ENCODE results near the gene TLE1. TPM values are rescaled to one million over a fixed set of nuclear protein-coding genes. Genes with fewer than 3 reads are reported as not detected.

Gene TLE1
- total and polyA plus RNA-seq, 10 of the 15 experiments (the other 5 are each of a cell fraction or from before 2014, with no cell fraction given), result 0.04 to 0.23 (median 0.10) TPM; not detected in 6

DNA sequence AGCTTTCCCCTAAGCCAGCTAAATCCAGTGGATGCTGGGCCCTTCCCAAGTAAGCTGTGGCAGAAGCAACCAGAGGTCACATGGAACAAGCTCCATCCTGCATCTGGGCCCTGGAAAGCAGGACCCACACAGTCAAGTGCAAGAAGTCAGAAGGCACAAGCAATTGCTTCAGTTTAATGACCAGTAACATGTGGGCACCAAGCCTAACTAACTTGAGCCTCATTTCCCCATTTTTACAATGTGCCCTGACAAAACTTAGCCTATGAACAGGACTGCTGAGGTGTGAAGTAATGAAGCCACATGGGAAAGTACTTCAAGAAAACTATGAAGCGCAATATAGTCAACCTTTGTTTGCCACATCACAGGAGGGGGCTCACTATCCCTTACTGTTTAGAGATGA, 90.5 kb downstream of the TLE1 start:
- H3K27me3 ChIP-seq (replicated peaks in 1 of 2; ENCODE audit: control insufficient read depth in 2 of 2, insufficient read depth in 2 of 2, low read length in 1 of 2), result no peaks in the 10 kb centered on the region
- RAD21 ChIA-PET (ENCODE audit: unreplicated experiment), result no interaction called here
- no peak overlapping the region for H3K9ac ChIP-seq (ENCODE audit: control insufficient read depth, insufficient read depth, low read length)
- no peak overlapping the region for H3K4me2 ChIP-seq (ENCODE audit: control insufficient read depth, insufficient read depth)
- DNase-seq (ENCODE audit: low read depth, low spot score), result no peak
- POLR2A ChIA-PET, result no interaction called here
- no peaks in the 10 kb centered on the region for H3K9me3 ChIP-seq (replicated peaks; ENCODE audit: control insufficient read depth, insufficient read depth, low read length)
- TF ChIP-seq EZH2 (IDR thresholded peaks at IDR 0.05; ENCODE audit: borderline replicate concordance, control insufficient read depth, low read depth, low read length) (no peak), KLF5 (IDR thresholded peaks at IDR 0.05; ENCODE audit: partially characterized antibody) (no peak), CHD4 (IDR thresholded peaks at IDR 0.05) (no peak), BCLAF1 (IDR thresholded peaks at IDR 0.05) (no peak), STAT3 (IDR thresholded peaks at IDR 0.05; ENCODE audit: low read depth, low read length) (no peak)
- no TSS peak for BruUV-seq (replicated peaks)
- H3K79me2 ChIP-seq (ENCODE audit: control insufficient read depth, insufficient read depth, low read length), result no peaks in the 10 kb centered on the region
- SMC1A ChIA-PET (ENCODE audit: uncharacterized antibody, unreplicated experiment), result interaction anchor here (0.6 kb wide), 1 partner anchor 16 kb away, joined by 3 read pairs; no protein-coding TSS in a partner anchor
- CTCF ChIA-PET, result interaction anchor here (0.8 kb wide), 1 partner anchor 17 kb away, joined by 3 read pairs; no protein-coding TSS in a partner anchor
- 83% methylated on average over 1 of the region's 1 CpG for WGBS (ENCODE audit: insufficient coverage, insufficient replicate concordance, low lambda C conversion rate, missing lambda C conversion rate)
- no peaks in the 10 kb centered on the region for H3K36me3 ChIP-seq (ENCODE audit: control insufficient read depth in 2 of 2, insufficient read depth in 2 of 2, low read length in 1 of 2)
- no peak for FAIRE-seq
- H4K20me1 ChIP-seq (ENCODE audit: control insufficient read depth, insufficient read depth), result no peaks in the 10 kb centered on the region
- no peak for ATAC-seq
- no peak overlapping the region for H3K4me3 ChIP-seq
- intact Hi-C loops (cut with micrococcal nuclease; ENCODE audit: unreplicated experiment) (no loop called here), in situ Hi-C loops (cut with MboI) (no loop called here)
- no peak overlapping the region for H3K27ac ChIP-seq (ENCODE audit: control insufficient read depth, insufficient read depth)
- no peaks in the 10 kb centered on the region for H3K4me1 ChIP-seq (ENCODE audit: control insufficient read depth, insufficient read depth, low read length)
- no peak overlapping the region for H2AFZ ChIP-seq (ENCODE audit: control insufficient read depth, low read depth, low read length)

- Histone ChIP-seq H3K27ac (ENCODE audit: control insufficient read depth, insufficient read depth) (no peak overlapping the region), H3K4me3 (no peak overlapping the region), H3K4me1 (ENCODE audit: control insufficient read depth, insufficient read depth, low read length) (no peaks in the 10 kb centered on the region), H3K27me3 (replicated peaks in 1 of 2; ENCODE audit: control insufficient read depth in 2 of 2, insufficient read depth in 2 of 2, low read length in 1 of 2) (no peaks in the 10 kb centered on the region), H3K36me3 (ENCODE audit: control insufficient read depth in 2 of 2, insufficient read depth in 2 of 2, low read length in 1 of 2) (no peaks in the 10 kb centered on the region), H3K79me2 (ENCODE audit: control insufficient read depth, insufficient read depth, low read length) (no peaks in the 10 kb centered on the region), H3K9ac (ENCODE audit: control insufficient read depth, insufficient read depth, low read length) (no peak overlapping the region), H2AFZ (ENCODE audit: control insufficient read depth, low read depth, low read length) (no peak overlapping the region), H3K4me2 (ENCODE audit: control insufficient read depth, insufficient read depth) (no peak overlapping the region), H3K9me3 (replicated peaks; ENCODE audit: control insufficient read depth, insufficient read depth, low read length) (no peaks in the 10 kb centered on the region), H4K20me1 (ENCODE audit: control insufficient read depth, insufficient read depth) (no peaks in the 10 kb centered on the region)
- FAIRE-seq, result no peak
- SMC1A ChIA-PET (ENCODE audit: uncharacterized antibody, unreplicated experiment), result no interaction called here
- in situ Hi-C loops (cut with MboI), result no loop called here
- POLR2A ChIA-PET, result no interaction called here
- no TSS peak for BruUV-seq (replicated peaks)
- intact Hi-C loops (cut with micrococcal nuclease; ENCODE audit: unreplicated experiment), result no loop called here
- DNase-seq (ENCODE audit: low read depth, low spot score), result no peak
- ATAC-seq, result no peak
- 71% methylated on average over 9 of the region's 9 CpGs for WGBS (ENCODE audit: insufficient coverage, insufficient replicate concordance, low lambda C conversion rate, missing lambda C conversion rate)
- RAD21 ChIA-PET (ENCODE audit: unreplicated experiment), result no interaction called here
- CTCF ChIA-PET, result no interaction called here
- TF ChIP-seq, protein P1, sequence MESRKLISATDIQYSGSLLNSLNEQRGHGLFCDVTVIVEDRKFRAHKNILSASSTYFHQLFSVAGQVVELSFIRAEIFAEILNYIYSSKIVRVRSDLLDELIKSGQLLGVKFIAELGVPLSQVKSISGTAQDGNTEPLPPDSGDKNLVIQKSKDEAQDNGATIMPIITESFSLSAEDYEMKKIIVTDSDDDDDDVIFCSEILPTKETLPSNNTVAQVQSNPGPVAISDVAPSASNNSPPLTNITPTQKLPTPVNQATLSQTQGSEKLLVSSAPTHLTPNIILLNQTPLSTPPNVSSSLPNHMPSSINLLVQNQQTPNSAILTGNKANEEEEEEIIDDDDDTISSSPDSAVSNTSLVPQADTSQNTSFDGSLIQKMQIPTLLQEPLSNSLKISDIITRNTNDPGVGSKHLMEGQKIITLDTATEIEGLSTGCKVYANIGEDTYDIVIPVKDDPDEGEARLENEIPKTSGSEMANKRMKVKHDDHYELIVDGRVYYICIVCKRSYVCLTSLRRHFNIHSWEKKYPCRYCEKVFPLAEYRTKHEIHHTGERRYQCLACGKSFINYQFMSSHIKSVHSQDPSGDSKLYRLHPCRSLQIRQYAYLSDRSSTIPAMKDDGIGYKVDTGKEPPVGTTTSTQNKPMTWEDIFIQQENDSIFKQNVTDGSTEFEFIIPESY (IDR thresholded peaks at IDR 0.05), result no peak
- TF ChIP-seq IRF4 (IDR thresholded peaks at IDR 0.05; ENCODE audit: low read depth, low read length) (no peak), SREBF1 (IDR thresholded peaks at IDR 0.05; ENCODE audit: low read length) (no peak), USF1 (IDR thresholded peaks at IDR 0.05; ENCODE audit: borderline replicate concordance, extremely low read length, insufficient read depth, low read depth, low read length) (no peak)
- TF ChIP-seq, protein P2, sequence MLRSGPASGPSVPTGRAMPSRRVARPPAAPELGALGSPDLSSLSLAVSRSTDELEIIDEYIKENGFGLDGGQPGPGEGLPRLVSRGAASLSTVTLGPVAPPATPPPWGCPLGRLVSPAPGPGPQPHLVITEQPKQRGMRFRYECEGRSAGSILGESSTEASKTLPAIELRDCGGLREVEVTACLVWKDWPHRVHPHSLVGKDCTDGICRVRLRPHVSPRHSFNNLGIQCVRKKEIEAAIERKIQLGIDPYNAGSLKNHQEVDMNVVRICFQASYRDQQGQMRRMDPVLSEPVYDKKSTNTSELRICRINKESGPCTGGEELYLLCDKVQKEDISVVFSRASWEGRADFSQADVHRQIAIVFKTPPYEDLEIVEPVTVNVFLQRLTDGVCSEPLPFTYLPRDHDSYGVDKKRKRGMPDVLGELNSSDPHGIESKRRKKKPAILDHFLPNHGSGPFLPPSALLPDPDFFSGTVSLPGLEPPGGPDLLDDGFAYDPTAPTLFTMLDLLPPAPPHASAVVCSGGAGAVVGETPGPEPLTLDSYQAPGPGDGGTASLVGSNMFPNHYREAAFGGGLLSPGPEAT (IDR thresholded peaks at IDR 0.05; ENCODE audit: low read depth), result no peak
Observed at GRCh38 chr9:81598123-81598497, 91.2 kb downstream of the TLE1 start.

All from GM12878 (cell line).